Type B pancreatic cell (in vitro differentiated cells): ENCODE results near the gene STX7. TPM values are rescaled to one million over a fixed set of nuclear protein-coding genes. Genes with fewer than 3 reads are reported as not detected.

Experiments used
- DNase-seq: peaks from one replicate; pipeline ENCODE4 v3.0.0; 2021; ENCODE audit warnings: mixed read lengths; ENCODE audit not compliant: unreplicated experiment; ENCODE audit errors: extremely low spot score
- H3K27ac Mint-ChIP-seq: 2 replicates; pipeline ENCODE4 v1.8.0; 2021; ENCODE audit warnings: mild to moderate bottlenecking, mixed read lengths
- H3K27me3 Mint-ChIP-seq: 2 replicates; pipeline ENCODE4 v1.8.0; 2021; ENCODE audit warnings: mixed read lengths
- H3K36me3 Mint-ChIP-seq: 2 replicates; pipeline ENCODE4 v1.8.0; 2021; ENCODE audit warnings: mixed read lengths
- H3K4me1 Mint-ChIP-seq: one replicate; pipeline ENCODE4 v1.8.0; 2021; ENCODE audit warnings: mixed read lengths; ENCODE audit not compliant: unreplicated experiment
- H3K4me3 Mint-ChIP-seq: 2 replicates; pipeline ENCODE4 v1.8.0; 2021; ENCODE audit warnings: mild to moderate bottlenecking, mixed read lengths
- H3K9me3 Mint-ChIP-seq: 2 replicates; pipeline ENCODE4 v1.8.0; 2021; ENCODE audit warnings: mixed read lengths
- total RNA-seq: library from RNA; stranded (reverse); gene quantifications from 2 replicates; pipeline ENCODE4 v1.2.1, GENCODE V29; 2021; ENCODE audit warnings: low replicate concordance
- TF ChIP-seq, protein P1 (sequence below): fragments of 200-600 bp; sonication (generic); conservative IDR thresholded peaks from 2 replicates; pipeline ENCODE4 v1.5.0; 2021; ENCODE audit warnings: antibody characterized with exemption, mild to moderate bottlenecking

The STX7 gene
- total RNA-seq, 1 donor from 2014 or later: 36.6 TPM

DNA sequence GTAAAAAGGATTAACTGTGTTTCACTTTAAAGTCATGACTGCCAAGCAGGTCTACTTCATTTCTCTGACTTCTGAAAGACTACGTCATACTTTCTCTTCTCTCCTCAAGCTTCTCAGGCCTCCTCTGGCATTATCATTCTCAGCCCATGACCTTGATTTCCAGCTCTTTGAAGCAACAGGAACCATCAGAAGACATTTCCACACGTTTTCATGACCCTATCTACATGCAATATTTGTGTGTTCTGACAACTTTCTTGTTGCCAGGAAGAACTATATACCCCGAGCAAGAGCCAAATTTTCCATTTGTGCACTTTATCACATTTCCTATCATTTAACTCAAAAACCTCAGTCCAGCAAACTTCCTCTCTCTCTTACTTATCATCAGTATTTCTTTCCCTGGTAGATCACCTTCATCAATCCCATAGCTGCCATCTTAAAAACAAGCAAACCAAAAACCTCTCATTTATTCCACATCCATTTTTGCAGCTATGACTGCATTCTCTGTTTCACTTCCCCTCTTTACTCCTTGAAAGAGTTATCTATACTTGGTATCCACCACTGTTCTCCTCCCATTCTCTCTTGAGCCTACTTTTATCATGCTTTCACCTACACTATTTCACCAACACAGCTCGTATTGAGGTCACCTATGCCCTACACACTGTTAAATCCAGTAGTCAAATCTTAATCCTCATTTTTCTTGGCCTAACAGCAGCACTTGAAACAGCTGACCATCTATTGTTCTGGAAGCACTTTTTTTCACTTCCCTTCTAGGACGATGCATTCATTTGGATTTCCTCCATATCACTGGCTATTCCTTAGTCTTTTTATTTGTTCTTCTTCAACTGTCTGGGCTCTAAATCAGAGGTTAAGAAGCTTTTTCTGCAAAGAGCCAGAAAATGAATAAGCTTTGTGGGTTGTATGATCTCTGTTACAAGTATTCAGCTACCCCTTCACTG, 47.1 kb downstream of the STX7 start:
- Mint-ChIP-seq H3K4me1 (no peaks in the 10 kb centered on the region), H3K9me3 (no peaks in the 10 kb centered on the region), H3K27me3 (no peaks in the 10 kb centered on the region), H3K27ac (no peak overlapping the region), H3K4me3 (no peak overlapping the region), H3K36me3 (peaks cover 16% of the 10 kb centered on the region)
- no peak for DNase-seq
- TF ChIP-seq, protein P1, sequence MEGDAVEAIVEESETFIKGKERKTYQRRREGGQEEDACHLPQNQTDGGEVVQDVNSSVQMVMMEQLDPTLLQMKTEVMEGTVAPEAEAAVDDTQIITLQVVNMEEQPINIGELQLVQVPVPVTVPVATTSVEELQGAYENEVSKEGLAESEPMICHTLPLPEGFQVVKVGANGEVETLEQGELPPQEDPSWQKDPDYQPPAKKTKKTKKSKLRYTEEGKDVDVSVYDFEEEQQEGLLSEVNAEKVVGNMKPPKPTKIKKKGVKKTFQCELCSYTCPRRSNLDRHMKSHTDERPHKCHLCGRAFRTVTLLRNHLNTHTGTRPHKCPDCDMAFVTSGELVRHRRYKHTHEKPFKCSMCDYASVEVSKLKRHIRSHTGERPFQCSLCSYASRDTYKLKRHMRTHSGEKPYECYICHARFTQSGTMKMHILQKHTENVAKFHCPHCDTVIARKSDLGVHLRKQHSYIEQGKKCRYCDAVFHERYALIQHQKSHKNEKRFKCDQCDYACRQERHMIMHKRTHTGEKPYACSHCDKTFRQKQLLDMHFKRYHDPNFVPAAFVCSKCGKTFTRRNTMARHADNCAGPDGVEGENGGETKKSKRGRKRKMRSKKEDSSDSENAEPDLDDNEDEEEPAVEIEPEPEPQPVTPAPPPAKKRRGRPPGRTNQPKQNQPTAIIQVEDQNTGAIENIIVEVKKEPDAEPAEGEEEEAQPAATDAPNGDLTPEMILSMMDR: no peak

DNA sequence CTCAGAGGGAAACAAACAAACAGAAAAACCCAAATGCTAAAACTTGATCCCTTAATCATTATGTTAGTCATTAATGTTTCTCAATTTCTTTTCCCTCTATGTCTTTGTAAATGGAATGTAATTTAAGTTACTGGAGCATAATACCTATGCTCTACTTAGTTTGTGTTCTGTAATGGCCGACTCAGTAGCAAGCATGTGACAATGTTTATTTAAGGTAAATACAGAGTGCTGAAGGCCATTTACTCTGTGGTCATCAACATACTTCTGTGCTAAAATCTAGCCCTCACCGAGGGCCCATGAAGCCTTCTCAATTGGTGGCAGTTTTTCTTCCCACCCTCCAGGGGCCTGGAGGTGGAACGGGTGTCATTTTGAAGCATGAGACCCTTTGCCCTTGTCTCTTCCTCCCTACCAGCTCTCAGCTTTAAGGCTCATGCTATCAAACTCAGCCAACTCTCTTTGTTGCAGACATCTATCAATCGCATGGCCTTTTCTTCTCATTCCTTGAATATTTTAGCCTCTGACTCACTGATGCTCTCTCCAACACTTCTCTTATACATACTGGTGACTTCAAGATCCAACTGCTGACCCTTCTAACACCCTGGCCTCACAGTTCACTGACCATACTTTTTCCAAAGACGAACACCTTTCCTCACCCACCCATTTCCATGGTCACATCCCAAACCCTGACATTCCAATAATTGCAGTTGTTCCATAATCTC, 48.2 kb downstream of the STX7 start:
- H3K36me3 Mint-ChIP-seq: peaks cover 21% of the 10 kb centered on the region
- no peaks in the 10 kb centered on the region for H3K27me3 Mint-ChIP-seq

DNA sequence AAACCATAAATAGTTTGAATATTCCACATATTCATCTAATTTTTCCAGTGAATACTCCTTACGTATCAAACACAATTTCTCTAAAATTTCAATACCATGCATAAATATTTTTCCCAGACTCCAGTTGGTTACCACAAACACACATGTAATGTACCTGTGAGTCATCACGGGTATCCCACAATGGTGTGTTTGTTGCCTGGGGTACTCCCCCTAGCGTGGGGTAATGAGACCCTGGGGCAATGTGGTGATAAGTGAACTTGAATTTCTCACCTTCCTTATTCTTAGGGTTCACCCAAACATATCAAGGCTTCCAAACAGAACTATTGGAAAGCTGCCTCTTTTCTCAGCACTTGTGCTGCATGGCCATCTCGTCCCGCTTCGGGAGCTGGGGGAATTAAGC, 51.0 kb downstream of the STX7 start:
- Mint-ChIP-seq H3K4me3 (no peak overlapping the region), H3K27me3 (no peaks in the 10 kb centered on the region), H3K4me1 (no peaks in the 10 kb centered on the region), H3K27ac (no peak overlapping the region), H3K36me3 (peaks cover 21% of the 10 kb centered on the region), H3K9me3 (no peaks in the 10 kb centered on the region)
- TF ChIP-seq, protein P1: no peak
- no peak for DNase-seq

More for the DNA sequence above, 48.2 kb downstream of the STX7 start:
- TF ChIP-seq, protein P1: no peak
- H3K9me3 Mint-ChIP-seq: no peaks in the 10 kb centered on the region
- H3K4me3 Mint-ChIP-seq: no peak overlapping the region
- H3K27ac Mint-ChIP-seq: no peak overlapping the region
- no peak for DNase-seq
- no peaks in the 10 kb centered on the region for H3K4me1 Mint-ChIP-seq

DNA sequence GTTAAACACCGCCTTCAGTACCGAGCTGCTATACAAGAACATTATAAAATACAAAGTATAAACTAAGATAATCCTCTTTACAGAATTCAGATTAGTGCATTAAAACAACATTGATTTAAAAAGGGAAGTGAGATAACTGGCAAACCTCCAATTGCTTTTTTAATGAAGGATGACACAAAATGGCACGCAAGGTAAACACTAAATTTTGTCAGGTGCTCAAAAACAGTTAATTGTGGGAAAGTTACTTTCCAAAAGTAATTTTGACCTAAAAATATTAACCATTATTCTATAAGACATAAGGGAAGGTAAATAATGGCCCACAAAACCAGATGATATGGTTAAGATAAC, 53.3 kb downstream of the STX7 start:
- H3K27me3 Mint-ChIP-seq: no peaks in the 10 kb centered on the region
- no peak overlapping the region for H3K4me3 Mint-ChIP-seq
- H3K4me1 Mint-ChIP-seq: no peaks in the 10 kb centered on the region
- H3K9me3 Mint-ChIP-seq: no peaks in the 10 kb centered on the region
- peaks cover 28% of the 10 kb centered on the region for H3K36me3 Mint-ChIP-seq
- TF ChIP-seq, protein P1: no peak
- no peak overlapping the region for H3K27ac Mint-ChIP-seq
- DNase-seq: no peak

DNA sequence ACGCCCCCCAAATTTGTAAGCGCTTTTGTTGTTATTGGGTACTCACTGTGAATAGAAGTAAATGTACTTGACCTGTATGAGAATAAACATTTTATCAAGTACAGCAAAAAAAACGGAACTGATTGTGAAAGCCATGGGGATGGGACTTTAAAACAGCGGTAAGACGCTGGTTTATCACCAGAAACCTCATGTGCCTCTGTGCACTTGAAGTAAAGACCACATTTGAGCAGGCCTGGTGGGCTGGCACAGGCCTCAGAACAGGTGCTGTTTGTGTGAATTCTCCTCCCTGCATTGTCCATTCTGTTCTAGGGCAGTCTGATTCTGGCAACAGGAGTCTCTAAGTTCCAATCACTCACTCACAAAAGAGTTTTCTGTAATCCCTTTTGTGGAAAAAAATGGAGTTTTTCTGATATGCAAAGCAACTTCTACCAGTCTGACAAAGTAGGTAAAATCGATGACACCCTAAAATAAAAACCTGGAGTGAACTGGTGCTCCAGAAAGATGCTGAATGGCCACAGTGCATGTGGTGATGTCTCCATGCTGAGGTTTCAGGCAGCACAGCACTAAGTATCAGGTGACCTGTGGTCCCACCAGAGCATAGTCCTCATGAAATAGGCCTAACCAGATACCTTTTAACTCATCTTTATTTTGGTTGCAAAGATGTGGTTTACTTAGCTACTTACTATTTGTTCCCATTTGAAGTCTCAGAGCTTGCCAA, 53.9 kb downstream of the STX7 start:
- Mint-ChIP-seq H3K4me1 (no peaks in the 10 kb centered on the region), H3K27ac (no peak overlapping the region), H3K36me3 (peaks cover 28% of the 10 kb centered on the region), H3K9me3 (no peaks in the 10 kb centered on the region), H3K4me3 (no peak overlapping the region), H3K27me3 (no peaks in the 10 kb centered on the region)
- no peak for DNase-seq
- TF ChIP-seq, protein P1: no peak
